ENCODE data around the gene SCN3A. TPM values are rescaled to one million over a fixed set of nuclear protein-coding genes. Genes with fewer than 3 reads are reported as not detected.

Gene SCN3A
- total and polyA plus RNA-seq, 2 of the 4 experiments (the other 2 are of a cell fraction) = 0.26 to 0.90 TPM

- Histone ChIP-seq H3K4me1 (ENCODE audit: control insufficient read depth, insufficient read depth, low read length) (no peaks in the 10 kb centered on the region), H2AFZ (replicated peaks; ENCODE audit: low read length, poor library complexity) (no peak within 1 kb of the TSS), H3K27ac (ENCODE audit: insufficient read depth, low read length) (no peak within 1 kb of the TSS), H3K9me3 (ENCODE audit: control insufficient read depth, insufficient read depth, low read length) (no peaks in the 10 kb centered on the region), H4K91ac (ENCODE audit: insufficient read depth, low read depth, low read length) (no peak within 1 kb of the TSS), H3K14ac (replicated peaks; ENCODE audit: low read depth, low read length) (no peak within 1 kb of the TSS), H2BK20ac (ENCODE audit: low read depth, low read length) (no peak within 1 kb of the TSS), H2BK5ac (ENCODE audit: low read depth, low read length, poor library complexity, severe bottlenecking) (no peak within 1 kb of the TSS), H4K20me1 (ENCODE audit: insufficient read depth, low read length) (no peaks in the 10 kb centered on the region), H3K79me1 (ENCODE audit: low read depth in 1 of 2, low read length in 2 of 2) (no peaks in the 10 kb centered on the region), H3K9me1 (ENCODE audit: insufficient read depth, low read length) (no peaks in the 10 kb centered on the region), H3K36me3 (ENCODE audit: control insufficient read depth, insufficient read depth, low read length) (no peaks in the 10 kb centered on the region), H2AK9ac (replicated peaks; ENCODE audit: low read depth, low read length, poor library complexity) (no peak within 1 kb of the TSS), H3K23ac (ENCODE audit: low read depth, low read length) (no peak within 1 kb of the TSS), H2BK120ac (ENCODE audit: low read depth, low read length) (no peak within 1 kb of the TSS), H3K27me3 (ENCODE audit: control insufficient read depth, insufficient read depth, low read length) (no peaks in the 10 kb centered on the region), H4K8ac (ENCODE audit: low read depth in 2 of 2, low read length in 2 of 2) (no peak within 1 kb of the TSS), H4K5ac (ENCODE audit: low read depth, low read length) (no peak within 1 kb of the TSS), H2BK15ac (ENCODE audit: low read depth, low read length) (no peak within 1 kb of the TSS), H3K4ac (ENCODE audit: low read depth, low read length) (no peak within 1 kb of the TSS), H3K56ac (ENCODE audit: extremely low read depth, insufficient read depth, low read length) (no peak within 1 kb of the TSS), H3K4me3 (ENCODE audit: insufficient read depth, low read depth, low read length) (no peak within 1 kb of the TSS), H3K4me2 (ENCODE audit: low read depth, low read length) (no peak within 1 kb of the TSS), H3K9ac (ENCODE audit: low read depth, low read length) (no peak within 1 kb of the TSS), H3K18ac (ENCODE audit: low read depth, low read length) (no peak within 1 kb of the TSS), H2AK5ac (ENCODE audit: low read depth, low read length) (no peak within 1 kb of the TSS)
- intact Hi-C loops (cut with micrococcal nuclease) = loop anchor here (10.0 kb wide), 1 partner anchor 636 kb away; no protein-coding TSS in a partner anchor
- DNase-seq = peak; percentile 49
- ChIA-PET POLR2A (ENCODE audit: unreplicated experiment) (no interaction called here), CTCF (interaction anchor here (0.6 to 1.7 kb wide), 4 partner anchors 11 to 1668 kb away, joined by 3 to 8 read pairs (median 4); no protein-coding TSS in a partner anchor)
- WGBS, 2 experiments (ENCODE audit: extremely low coverage in 2 of 2, insufficient read length in 1 of 2) = 0% methylated on average over 1 of the region's 3 CpGs; no CpG with 5 or more reads in 1 of the 2 experiments
- dilution Hi-C loops (cut with HindIII; ENCODE audit: low sequenced_read_pairs, unreplicated experiment) = no loop called here
- no TSS peak for BruUV-seq (replicated peaks)
- peak; percentile 32 for TF ChIP-seq SMC3 (IDR thresholded peaks at IDR 0.05; ENCODE audit: low read depth, low read length)
- no peak for TF ChIP-seq BHLHE40 (IDR thresholded peaks at IDR 0.05; ENCODE audit: low read depth, low read length)
- TF ChIP-seq CTCF (conservative IDR thresholded peaks at IDR 0.05; ENCODE audit: low read depth, low read length) = peak; percentile 46
- TF ChIP-seq FOS (IDR thresholded peaks at IDR 0.05; ENCODE audit: low read depth, low read length) = no peak
- TF ChIP-seq NFE2L2 (IDR thresholded peaks at IDR 0.05; ENCODE audit: low read depth, low read length) = no peak
- peak; percentile 41 for TF ChIP-seq RAD21 (IDR thresholded peaks at IDR 0.05; ENCODE audit: low read length)
- 0 out of 2 replicates have a peak, but pooled peaks have one; percentile 29 for ATAC-seq (ENCODE audit: low read depth)
- in situ Hi-C loops (cut with MboI; ENCODE audit: low sequenced_read_pairs) = no loop called here
Measured at GRCh38 chr2:165239230-165239629, 35.4 kb upstream of the SCN3A start, which contains the start of gene SCN2A. Gene SCN2A, plus strand, starts transcription at chr2:165239414. Its CDS starts 56,410 bp downstream, at chr2:165295824.

Data from IMR-90 (cell line).